ENCODE measurements around the gene SPINK4. TPM values are rescaled to one million over a fixed set of nuclear protein-coding genes. Genes with fewer than 3 reads are reported as not detected.
A peak's percentile ranks its signal among the peaks of the same experiment; 100 is the strongest.

Gene SPINK4
- total RNA-seq, 1 donor from 2014 or later = not detected

GRCh38 chr9:33267151-33267767 lies 27.3 kb downstream of the SPINK4 start:
- H3K27me3 ChIP-seq (ENCODE audit: control insufficient read depth, insufficient read depth, low read length) = no peaks in the 10 kb centered on the region
- no peaks in the 10 kb centered on the region for H3K36me3 ChIP-seq (ENCODE audit: control insufficient read depth, insufficient read depth, low read length)
- TF ChIP-seq CTCF (IDR thresholded peaks at IDR 0.05; ENCODE audit: insufficient read depth, low read length, poor library complexity, severe bottlenecking) = no peak
- H3K4me3 ChIP-seq (ENCODE audit: low read depth, low read length) = no peak overlapping the region
- no peak for DNase-seq (ENCODE audit: low read depth)

GRCh38 chr9:33270146-33270545 lies 30.2 kb downstream of the SPINK4 start:
- H3K4me3 ChIP-seq (ENCODE audit: low read depth, low read length) = no peak overlapping the region
- no peak for DNase-seq (ENCODE audit: low read depth)
- H3K36me3 ChIP-seq (ENCODE audit: control insufficient read depth, insufficient read depth, low read length) = no peaks in the 10 kb centered on the region
- no peak for TF ChIP-seq CTCF (IDR thresholded peaks at IDR 0.05; ENCODE audit: insufficient read depth, low read length, poor library complexity, severe bottlenecking)
- H3K27me3 ChIP-seq (ENCODE audit: control insufficient read depth, insufficient read depth, low read length) = no peaks in the 10 kb centered on the region

GRCh38 chr9:33272061-33272460 lies 32.1 kb downstream of the SPINK4 start:
- no peak for TF ChIP-seq CTCF (IDR thresholded peaks at IDR 0.05; ENCODE audit: insufficient read depth, low read length, poor library complexity, severe bottlenecking)
- peak; percentile 55 for DNase-seq (ENCODE audit: low read depth)
- Histone ChIP-seq H3K4me3 (ENCODE audit: low read depth, low read length) (no peak overlapping the region), H3K27me3 (ENCODE audit: control insufficient read depth, insufficient read depth, low read length) (no peaks in the 10 kb centered on the region), H3K36me3 (ENCODE audit: control insufficient read depth, insufficient read depth, low read length) (no peaks in the 10 kb centered on the region)

- H3K36me3 ChIP-seq (ENCODE audit: control insufficient read depth, insufficient read depth, low read length) = no peaks in the 10 kb centered on the region
- H3K27me3 ChIP-seq (ENCODE audit: control insufficient read depth, insufficient read depth, low read length) = no peaks in the 10 kb centered on the region
- DNase-seq (ENCODE audit: low read depth) = no peak
- no peak overlapping the region for H3K4me3 ChIP-seq (ENCODE audit: low read depth, low read length)
- no peak for TF ChIP-seq CTCF (IDR thresholded peaks at IDR 0.05; ENCODE audit: insufficient read depth, low read length, poor library complexity, severe bottlenecking)
Observed at GRCh38 chr9:33273266-33273971, 33.5 kb downstream of the SPINK4 start.

GRCh38 chr9:33273972-33274328 lies 34.0 kb downstream of the SPINK4 start:
- no peak overlapping the region for H3K4me3 ChIP-seq (ENCODE audit: low read depth, low read length)
- no peaks in the 10 kb centered on the region for H3K27me3 ChIP-seq (ENCODE audit: control insufficient read depth, insufficient read depth, low read length)
- no peak for DNase-seq (ENCODE audit: low read depth)
- H3K36me3 ChIP-seq (ENCODE audit: control insufficient read depth, insufficient read depth, low read length) = no peaks in the 10 kb centered on the region
- TF ChIP-seq CTCF (IDR thresholded peaks at IDR 0.05; ENCODE audit: insufficient read depth, low read length, poor library complexity, severe bottlenecking) = no peak

GRCh38 chr9:33277484-33277883 lies 37.5 kb downstream of the SPINK4 start:
- no peak for TF ChIP-seq CTCF (IDR thresholded peaks at IDR 0.05; ENCODE audit: insufficient read depth, low read length, poor library complexity, severe bottlenecking)
- no peak for DNase-seq (ENCODE audit: low read depth)
- H3K27me3 ChIP-seq (ENCODE audit: control insufficient read depth, insufficient read depth, low read length) = no peaks in the 10 kb centered on the region
- H3K36me3 ChIP-seq (ENCODE audit: control insufficient read depth, insufficient read depth, low read length) = no peaks in the 10 kb centered on the region
- H3K4me3 ChIP-seq (ENCODE audit: low read depth, low read length) = no peak overlapping the region
